Ishikawa (cell line): ENCODE data around the gene PLA2G4A.

Experiments
- CEBPB ChIP-seq: IDR thresholded peaks from 2 replicates; pipeline ENCODE4 v1.6.1; 2012
- CREB1 ChIP-seq: IDR thresholded peaks from 2 replicates; pipeline ENCODE4 v1.6.1; 2012; ENCODE audit warnings: low read depth
- EGR1 ChIP-seq: IDR thresholded peaks from 2 replicates; pipeline ENCODE4 v1.6.1; 2012
- EP300 ChIP-seq: IDR thresholded peaks from 2 replicates; pipeline ENCODE4 v1.6.1; 2012; ENCODE audit warnings: borderline replicate concordance
- FOXM1 ChIP-seq: IDR thresholded peaks from 2 replicates; pipeline ENCODE4 v1.6.1; 2012; ENCODE audit warnings: low read depth, borderline replicate concordance
- MAX ChIP-seq: IDR thresholded peaks from 2 replicates; pipeline ENCODE4 v1.6.1; 2012
- REST ChIP-seq: IDR thresholded peaks from 2 replicates; pipeline ENCODE4 v1.6.1; 2012; ENCODE audit warnings: low read depth, mild to moderate bottlenecking
- TAF1 ChIP-seq: IDR thresholded peaks from 2 replicates; pipeline ENCODE4 v1.6.1; 2012; ENCODE audit warnings: low read depth, mild to moderate bottlenecking
- TCF12 ChIP-seq: IDR thresholded peaks from 2 replicates; pipeline ENCODE4 v1.6.1; 2012; ENCODE audit warnings: low read depth
- USF1 ChIP-seq: IDR thresholded peaks from 2 replicates; pipeline ENCODE4 v1.6.1; 2012
- YY1 ChIP-seq: IDR thresholded peaks from 2 replicates; pipeline ENCODE4 v1.6.1; 2012; ENCODE audit warnings: low read depth
- ZBTB7A ChIP-seq: IDR thresholded peaks from 2 replicates; pipeline ENCODE4 v1.6.1; 2012; ENCODE audit warnings: low read depth

DNA sequence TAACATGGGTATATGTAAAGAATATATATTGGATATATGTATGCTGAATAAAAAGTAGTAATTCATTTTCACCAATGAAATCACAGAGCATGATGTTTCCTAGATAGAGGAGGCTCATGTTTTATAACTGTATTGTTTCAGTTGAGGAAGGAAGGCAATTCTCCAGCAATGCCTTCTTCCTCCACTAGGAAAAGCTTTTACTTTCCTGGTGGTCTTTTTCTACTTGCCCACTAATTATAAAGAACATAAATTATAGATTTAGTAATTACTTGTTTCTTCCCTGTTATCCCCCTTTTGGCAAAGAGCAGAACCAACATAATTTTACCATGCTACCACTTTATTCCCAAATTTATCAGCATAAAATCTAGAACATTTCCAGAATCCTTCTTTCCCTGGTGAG, 159.0 kb downstream of the PLA2G4A start:
- TF ChIP-seq REST (no peak), TAF1 (no peak), FOXM1 (no peak), MAX (no peak), EP300 (no peak), TCF12 (no peak), ZBTB7A (no peak), YY1 (no peak), USF1 (no peak), EGR1 (no peak), CREB1 (no peak), CEBPB (no peak)
